Measurements from ENCODE around the gene PDHA2. TPM values are rescaled to one million over a fixed set of nuclear protein-coding genes. Genes with fewer than 3 reads are reported as not detected.

The PDHA2 gene
- total RNA-seq: not detected
- long read RNA-seq: 0 reads

GRCh38 chr4:95839891-95840290 is at the start of gene PDHA2:
Gene PDHA2, plus strand, starts transcription at chr4:95840093. Its CDS starts 58 bp downstream, at chr4:95840151.
- intact Hi-C loops (cut with DNase I): no loop called here
- H3K27me3 ChIP-seq: no peaks in the 10 kb centered on the region
- ATAC-seq: no peak
- DNase-seq: no peak
- H3K4me1 ChIP-seq: no peaks in the 10 kb centered on the region
- no peaks in the 10 kb centered on the region for H3K9me3 ChIP-seq
- H3K4me3 ChIP-seq: no peak within 1 kb of the TSS
- H3K36me3 ChIP-seq: no peaks in the 10 kb centered on the region
- no peak within 1 kb of the TSS for H3K27ac ChIP-seq
- TF ChIP-seq CTCF (IDR thresholded peaks at IDR 0.05): no peak

- Histone ChIP-seq H3K9me3 (no peaks in the 10 kb centered on the region), H3K4me3 (no peak overlapping the region), H3K36me3 (no peaks in the 10 kb centered on the region), H3K27ac (no peak overlapping the region), H3K4me1 (no peaks in the 10 kb centered on the region), H3K27me3 (no peaks in the 10 kb centered on the region)
- intact Hi-C loops (cut with DNase I): no loop called here
- ATAC-seq: no peak
- no peak for DNase-seq
- no peak for TF ChIP-seq CTCF (IDR thresholded peaks at IDR 0.05)
Observed at GRCh38 chr4:95798003-95798402, 41.9 kb upstream of the PDHA2 start.

- no peaks in the 10 kb centered on the region for H3K27me3 ChIP-seq
- no peaks in the 10 kb centered on the region for H3K36me3 ChIP-seq
- intact Hi-C loops (cut with DNase I): no loop called here
- H3K4me1 ChIP-seq: no peaks in the 10 kb centered on the region
- TF ChIP-seq CTCF (IDR thresholded peaks at IDR 0.05): no peak
- DNase-seq: no peak
- H3K27ac ChIP-seq: no peak overlapping the region
- no peaks in the 10 kb centered on the region for H3K9me3 ChIP-seq
- no peak overlapping the region for H3K4me3 ChIP-seq
- no peak for ATAC-seq
Observed at GRCh38 chr4:95798727-95799126, 41.2 kb upstream of the PDHA2 start.

DNA sequence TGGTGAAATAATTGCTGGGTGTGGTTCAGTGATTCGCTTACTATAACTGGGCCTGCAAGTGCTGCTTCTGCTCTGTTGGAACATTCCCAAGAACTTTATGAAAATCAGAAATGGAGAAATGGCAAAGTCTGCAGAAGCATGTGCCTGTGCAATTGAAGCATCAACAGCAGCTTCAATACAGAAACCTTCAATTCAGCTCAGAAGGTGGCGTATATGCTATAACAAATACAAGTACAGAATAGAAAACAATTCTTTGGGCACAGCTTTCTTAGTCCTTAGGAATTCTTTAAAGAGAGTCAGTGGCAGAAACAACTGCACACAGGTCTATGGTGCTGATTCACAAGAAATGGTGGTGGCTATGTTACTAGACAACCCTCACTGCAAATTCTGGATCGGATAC is 18.0 kb upstream of the PDHA2 start:
- DNase-seq (no peak), ATAC-seq (no peak)
- Histone ChIP-seq H3K27me3 (no peaks in the 10 kb centered on the region), H3K27ac (no peak overlapping the region), H3K9me3 (no peaks in the 10 kb centered on the region), H3K4me1 (no peaks in the 10 kb centered on the region), H3K36me3 (no peaks in the 10 kb centered on the region), H3K4me3 (no peak overlapping the region)
- no peak for TF ChIP-seq CTCF (IDR thresholded peaks at IDR 0.05)
- intact Hi-C loops (cut with DNase I): no loop called here

DNA sequence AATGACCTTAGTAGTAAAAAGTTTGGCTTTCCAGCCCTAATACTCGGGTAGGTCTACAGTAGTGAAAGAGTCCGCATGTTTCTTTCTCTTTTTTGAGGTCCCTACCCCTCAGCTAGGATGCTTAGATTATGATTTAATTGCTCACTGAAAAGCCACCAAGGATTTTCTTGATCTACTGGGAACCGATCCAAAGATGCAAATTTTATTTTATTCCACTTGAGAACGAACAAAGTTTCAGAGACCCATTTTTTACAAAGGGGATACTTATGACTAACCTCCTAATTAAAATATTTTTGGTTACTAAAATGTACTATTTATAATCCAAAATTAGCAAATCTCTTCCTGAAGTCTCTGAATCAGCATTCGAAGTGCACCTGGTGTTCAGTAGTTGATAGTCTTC is 14.3 kb upstream of the PDHA2 start:
- Histone ChIP-seq H3K4me3 (no peak overlapping the region), H3K9me3 (no peaks in the 10 kb centered on the region), H3K27me3 (no peaks in the 10 kb centered on the region), H3K36me3 (no peaks in the 10 kb centered on the region), H3K27ac (no peak overlapping the region), H3K4me1 (no peaks in the 10 kb centered on the region)
- ATAC-seq (no peak), DNase-seq (no peak)
- TF ChIP-seq CTCF (IDR thresholded peaks at IDR 0.05): no peak
- intact Hi-C loops (cut with DNase I): no loop called here

GRCh38 chr4:95830651-95831050 is 9.2 kb upstream of the PDHA2 start:
- no peak for DNase-seq

More at GRCh38 chr4:95830651-95831050, 9.2 kb upstream of the PDHA2 start:
- intact Hi-C loops (cut with DNase I): no loop called here
- H3K36me3 ChIP-seq: no peaks in the 10 kb centered on the region
- no peaks in the 10 kb centered on the region for H3K27me3 ChIP-seq
- TF ChIP-seq CTCF (IDR thresholded peaks at IDR 0.05): no peak
- H3K4me3 ChIP-seq: no peak overlapping the region
- no peak for ATAC-seq
- no peaks in the 10 kb centered on the region for H3K4me1 ChIP-seq
- H3K27ac ChIP-seq: no peak overlapping the region
- no peaks in the 10 kb centered on the region for H3K9me3 ChIP-seq
